ENCODE results near the gene MECP2.
A peak's percentile ranks its signal among the peaks of the same experiment; 100 is the strongest.
"Not testable (repeated sequence)": the region's sequence is repeated elsewhere in the genome, so short reads cannot be mapped to it uniquely, and the experiment has no call there.

MECP2 gene

DNA sequence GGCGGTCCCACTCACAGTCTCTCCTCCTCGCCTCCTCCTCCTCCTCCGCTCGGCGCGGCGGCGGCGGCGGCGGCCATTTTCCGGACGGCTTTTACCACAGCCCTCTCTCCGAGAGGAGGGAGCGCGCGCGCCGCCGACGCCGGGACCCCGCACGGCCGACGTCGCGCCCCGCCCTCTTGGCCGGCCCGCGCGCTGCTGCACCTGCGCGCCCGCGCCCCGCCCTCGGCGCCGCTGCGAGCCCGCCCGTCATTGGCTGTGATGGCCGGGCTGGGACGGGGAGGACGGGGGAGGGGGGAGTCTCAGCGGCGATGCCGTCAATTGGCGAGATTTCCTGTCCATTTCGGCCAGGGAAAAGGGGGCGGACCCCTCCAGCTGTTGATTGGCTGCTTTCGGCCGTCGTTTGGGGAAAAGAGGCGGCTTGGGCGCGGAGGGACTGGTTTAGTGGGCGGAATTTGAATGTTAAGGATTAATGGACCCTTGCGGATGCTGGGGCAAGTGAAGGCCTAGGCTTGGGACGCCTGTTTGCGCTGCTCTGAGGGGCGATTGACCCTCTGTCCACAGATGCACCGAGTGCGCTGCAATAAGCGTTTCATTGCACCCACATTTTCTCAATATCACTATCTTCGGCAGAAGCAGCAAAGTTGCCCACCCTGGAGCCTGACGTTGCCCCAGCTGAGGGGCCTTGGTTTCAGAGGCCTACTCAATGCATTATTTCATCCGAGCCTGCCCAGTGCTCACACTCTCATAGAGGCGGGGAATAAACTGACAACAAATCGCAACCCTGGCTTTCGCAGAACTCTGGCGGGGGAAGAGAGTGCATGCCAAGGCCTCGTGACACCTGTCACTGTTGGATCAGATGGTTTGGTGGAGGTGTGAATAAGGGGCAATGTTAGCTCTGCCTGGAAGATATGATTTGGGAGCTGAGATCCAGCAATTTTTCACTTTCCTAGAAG is at the start of gene MECP2:
Gene MECP2 (minus strand): TSS at position 129 of the 953 bp plus-strand sequence.
- peak; percentile 91 for DNase-seq

DNA sequence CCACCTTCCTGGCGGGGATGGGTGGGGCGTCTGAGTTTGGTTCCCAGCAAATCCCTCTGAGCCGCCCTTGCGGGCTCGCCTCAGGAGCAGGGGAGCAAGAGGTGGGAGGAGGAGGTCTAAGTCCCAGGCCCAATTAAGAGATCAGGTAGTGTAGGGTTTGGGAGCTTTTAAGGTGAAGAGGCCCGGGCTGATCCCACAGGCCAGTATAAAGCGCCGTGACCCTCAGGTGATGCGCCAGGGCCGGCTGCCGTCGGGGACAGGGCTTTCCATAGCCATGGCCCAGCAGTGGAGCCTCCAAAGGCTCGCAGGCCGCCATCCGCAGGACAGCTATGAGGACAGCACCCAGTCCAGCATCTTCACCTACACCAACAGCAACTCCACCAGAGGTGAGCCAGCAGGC is 46.5 kb upstream of the MECP2 start, which contains the start of gene OPN1LW:
Gene OPN1LW (plus strand): TSS at position 234 of the 400 bp plus-strand sequence. CDS start 41 bp downstream, at position 275.
- not testable (repeated sequence) for DNase-seq

- no peak for DNase-seq
Observed at GRCh38 chrX:154142950-154143745, 45.6 kb upstream of the MECP2 start.

- DNase-seq = no peak
Observed at GRCh38 chrX:154142386-154142785, 44.9 kb upstream of the MECP2 start.

DNA sequence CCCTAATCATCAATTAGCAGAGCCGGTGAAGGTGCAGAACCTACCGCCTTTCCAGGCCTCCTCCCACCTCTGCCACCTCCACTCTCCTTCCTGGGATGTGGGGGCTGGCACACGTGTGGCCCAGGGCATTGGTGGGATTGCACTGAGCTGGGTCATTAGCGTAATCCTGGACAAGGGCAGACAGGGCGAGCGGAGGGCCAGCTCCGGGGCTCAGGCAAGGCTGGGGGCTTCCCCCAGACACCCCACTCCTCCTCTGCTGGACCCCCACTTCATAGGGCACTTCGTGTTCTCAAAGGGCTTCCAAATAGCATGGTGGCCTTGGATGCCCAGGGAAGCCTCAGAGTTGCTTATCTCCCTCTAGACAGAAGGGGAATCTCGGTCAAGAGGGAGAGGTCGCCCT is 43.2 kb upstream of the MECP2 start:
- no peak for DNase-seq

DNA sequence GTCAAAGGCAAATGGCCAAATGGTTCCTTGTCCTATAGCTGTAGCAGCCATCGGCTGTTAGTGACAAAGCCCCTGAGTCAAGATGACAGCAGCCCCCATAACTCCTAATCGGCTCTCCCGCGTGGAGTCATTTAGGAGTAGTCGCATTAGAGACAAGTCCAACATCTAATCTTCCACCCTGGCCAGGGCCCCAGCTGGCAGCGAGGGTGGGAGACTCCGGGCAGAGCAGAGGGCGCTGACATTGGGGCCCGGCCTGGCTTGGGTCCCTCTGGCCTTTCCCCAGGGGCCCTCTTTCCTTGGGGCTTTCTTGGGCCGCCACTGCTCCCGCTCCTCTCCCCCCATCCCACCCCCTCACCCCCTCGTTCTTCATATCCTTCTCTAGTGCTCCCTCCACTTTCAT is 42.7 kb upstream of the MECP2 start:
- no peak for DNase-seq

DNA sequence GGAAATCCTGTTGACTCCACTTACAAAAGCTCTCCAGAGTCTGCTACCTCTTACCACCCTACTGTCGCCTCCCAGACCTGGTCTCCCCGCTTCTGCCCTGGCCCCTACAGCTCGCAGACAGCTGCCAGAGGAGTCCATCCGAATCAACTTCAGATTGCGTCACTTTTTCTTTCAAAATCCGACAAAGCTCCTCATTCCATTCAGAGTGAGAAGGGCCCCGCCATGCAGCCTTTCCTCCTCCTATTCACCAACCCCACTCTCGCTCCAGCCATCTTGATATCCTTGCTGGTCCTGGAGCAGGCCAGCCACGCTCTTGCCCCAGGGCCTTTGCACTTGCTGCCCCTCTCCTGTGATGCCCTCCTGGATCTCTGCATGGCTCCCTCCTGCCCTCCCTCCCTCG is 41.3 kb upstream of the MECP2 start:
- DNase-seq = no peak

- no peak for DNase-seq
Observed at GRCh38 chrX:154136627-154137161, 39.2 kb upstream of the MECP2 start.

DNA sequence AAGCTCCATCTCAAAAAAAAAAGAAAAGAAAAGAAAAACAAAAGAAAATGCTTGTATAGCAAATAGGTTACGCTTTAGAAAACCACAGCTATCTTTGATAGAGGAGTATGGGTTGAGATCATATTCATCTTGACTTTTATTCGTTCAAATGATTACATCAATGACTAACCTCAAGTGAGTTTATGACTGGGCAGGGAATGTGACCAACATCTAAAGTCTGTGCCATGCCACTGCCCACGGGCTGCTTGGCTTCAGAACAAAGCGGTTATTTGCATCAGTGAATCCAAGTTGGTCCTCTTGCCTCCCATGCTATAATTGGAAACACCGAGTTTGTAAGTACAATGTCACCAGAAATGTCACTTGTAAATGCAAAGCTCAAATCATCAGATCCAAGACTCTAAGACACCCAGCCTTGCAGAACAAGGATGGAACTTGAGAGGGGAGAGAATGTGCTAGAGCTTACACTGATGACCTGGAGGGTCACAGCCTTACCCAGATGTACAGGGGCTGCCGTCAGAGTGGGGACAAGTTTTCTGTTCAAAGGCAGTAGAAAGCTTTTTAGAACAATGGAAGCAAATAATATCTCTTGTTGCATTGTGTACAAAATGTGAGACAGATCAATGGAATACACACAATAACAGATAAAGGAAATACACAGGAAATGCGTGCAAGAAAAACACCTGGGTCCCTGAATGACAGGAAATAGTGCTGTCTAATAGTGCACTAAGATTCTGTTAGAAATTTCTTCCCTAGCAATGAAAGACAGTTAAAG is 38.1 kb upstream of the MECP2 start:
- no peak for DNase-seq

DNA sequence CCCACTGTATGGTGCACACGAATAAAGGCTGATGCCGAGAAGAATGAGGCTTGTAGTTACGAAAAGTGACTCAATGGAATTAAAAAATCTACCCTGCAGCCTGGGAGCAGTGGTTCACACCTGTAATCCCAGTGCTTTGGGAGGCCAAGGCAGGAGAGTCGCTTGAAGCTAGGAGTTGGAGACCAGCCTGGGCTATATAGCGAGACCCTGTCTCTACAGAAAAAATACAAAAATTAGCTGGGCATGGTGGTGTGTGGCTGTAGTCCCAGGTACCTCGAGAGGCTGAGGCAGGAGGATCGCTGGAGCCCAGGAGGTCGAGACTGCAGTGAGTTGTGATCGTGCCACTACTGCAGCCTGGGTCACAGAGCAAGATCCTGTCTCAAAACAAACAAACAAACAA is 34.8 kb upstream of the MECP2 start:
- no peak for DNase-seq

DNA sequence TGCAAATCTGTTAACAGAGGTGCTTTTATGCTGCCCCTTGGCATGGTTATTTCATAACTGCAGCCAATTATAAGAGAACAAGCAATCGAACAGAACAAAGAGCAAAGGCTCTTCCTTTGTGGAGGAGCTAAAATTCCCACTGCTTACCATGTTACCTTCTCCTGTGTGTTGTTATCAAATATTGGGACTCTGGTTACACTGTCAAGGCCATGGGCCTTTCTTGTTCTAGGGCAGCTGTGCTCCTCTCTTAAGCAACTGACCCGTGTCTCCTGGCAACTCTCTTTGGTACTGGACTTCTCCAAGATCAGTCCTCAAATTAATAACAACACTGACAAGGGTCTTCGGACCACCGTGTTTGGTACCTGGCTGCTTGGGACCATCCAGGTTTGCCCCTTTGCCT is 34.4 kb upstream of the MECP2 start:
- DNase-seq = no peak

DNA sequence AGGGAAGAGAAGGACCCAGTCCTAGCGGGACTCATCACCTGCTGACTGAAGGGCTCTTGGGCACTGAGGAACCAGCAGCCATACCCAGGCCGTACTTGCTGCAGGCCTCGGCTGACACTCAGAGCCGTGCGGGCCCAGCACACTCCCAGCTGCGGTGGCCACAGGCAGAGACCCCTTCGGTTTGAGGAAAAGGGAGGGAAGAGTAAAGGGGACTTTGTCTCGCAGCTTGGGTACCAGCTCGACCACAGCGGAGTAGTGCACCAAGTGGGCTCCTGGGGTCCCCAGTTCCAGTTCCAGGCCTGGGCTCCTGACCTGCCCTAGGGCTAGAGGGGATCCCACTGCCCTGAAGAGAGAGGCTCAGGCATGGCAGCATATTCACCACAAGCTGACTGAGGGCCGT is 28.6 kb upstream of the MECP2 start:
- no peak for DNase-seq

GRCh38 chrX:154125391-154126040 is 28.0 kb upstream of the MECP2 start:
- DNase-seq = no peak

- DNase-seq = no peak
Observed at GRCh38 chrX:154123241-154124219, 26.0 kb upstream of the MECP2 start.

GRCh38 chrX:154121961-154122360 is 24.4 kb upstream of the MECP2 start:
- DNase-seq = no peak

- no peak for DNase-seq
Observed at GRCh38 chrX:154121207-154121606, 23.7 kb upstream of the MECP2 start.

DNA sequence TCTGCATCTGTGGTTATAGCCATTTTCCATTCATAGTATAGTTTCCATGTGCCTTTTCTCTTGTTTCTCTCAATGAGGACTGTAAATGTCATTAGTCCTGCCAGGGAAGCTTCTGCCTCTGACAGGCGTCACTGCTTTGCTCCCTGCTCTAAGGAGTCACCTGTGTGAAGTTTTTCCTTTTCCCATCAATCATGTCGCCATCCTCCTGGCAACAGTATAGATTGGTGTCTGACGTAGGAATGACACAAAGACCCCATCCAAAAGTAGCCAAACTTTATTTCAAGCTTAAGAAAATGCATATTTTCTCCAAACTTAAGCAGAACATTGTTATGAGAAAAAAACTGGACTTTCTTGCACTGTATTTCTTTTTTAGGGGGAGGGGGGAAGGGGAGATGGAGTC is 23.1 kb upstream of the MECP2 start:
- DNase-seq = no peak

- DNase-seq = no peak
Observed at GRCh38 chrX:154117566-154117965, 20.0 kb upstream of the MECP2 start.

- no peak for DNase-seq
Observed at GRCh38 chrX:154116426-154117211, 19.1 kb upstream of the MECP2 start.

DNA sequence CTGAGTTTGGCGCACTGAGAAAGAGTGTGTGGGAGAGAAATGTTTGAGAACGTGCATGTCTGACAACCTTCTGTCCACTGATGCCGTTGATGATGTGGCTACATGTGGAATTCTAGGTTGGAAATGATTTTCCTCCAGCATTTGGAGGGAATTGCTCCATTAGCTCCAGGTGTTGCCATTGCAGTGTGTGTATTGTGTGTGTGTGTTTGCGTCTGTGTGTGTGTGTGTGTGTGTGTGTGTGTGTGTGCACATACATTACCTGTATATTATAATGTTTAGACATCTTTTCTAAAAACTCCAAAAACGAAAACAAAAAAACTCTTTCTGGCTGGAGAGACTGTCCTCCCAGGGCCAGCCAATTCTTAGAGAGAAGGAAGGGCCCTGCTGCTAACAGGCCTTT is 18.2 kb upstream of the MECP2 start:
- no peak for DNase-seq

Measured in NCI-H2107 (cell line).